SKM-1 (cell line): ENCODE measurements around the gene PXDN.

ENCODE experiments used
- DNase-seq: peaks from one replicate; lab custom pipeline; 2025; ENCODE audit not compliant: unreplicated experiment; lab: John Stamatoyannopoulos, UW

PXDN gene

GRCh38 chr2:1673160-1673944, 71.0 kb downstream of the PXDN start:
- no peak for DNase-seq

- DNase-seq: no peak
These were observed 71.6 kb downstream of the PXDN start for GRCh38 chr2:1672738-1673137.

DNA sequence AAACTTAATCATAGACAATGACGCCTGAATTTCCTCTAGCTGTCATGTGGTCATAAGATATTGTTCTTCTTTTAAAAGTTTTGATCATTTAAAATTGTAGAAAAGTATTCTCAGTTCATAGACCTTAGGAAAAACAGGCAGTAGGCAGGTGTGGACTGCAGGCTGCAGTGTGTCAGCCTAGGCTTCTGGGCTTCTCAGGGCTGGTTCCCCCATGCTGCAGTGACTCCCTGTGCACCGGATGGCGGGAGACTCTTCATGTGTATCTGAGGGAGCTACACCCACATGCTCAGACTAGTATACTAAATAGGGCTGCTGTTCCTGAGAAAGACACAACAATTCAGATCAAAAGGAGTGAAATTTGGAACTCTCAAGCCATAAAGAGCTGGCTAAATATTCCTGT, 72.4 kb downstream of the PXDN start:
- no peak for DNase-seq

GRCh38 chr2:1670636-1671035, 73.7 kb downstream of the PXDN start:
- DNase-seq: no peak

GRCh38 chr2:1665761-1666505, 78.4 kb downstream of the PXDN start:
- DNase-seq: no peak

DNA sequence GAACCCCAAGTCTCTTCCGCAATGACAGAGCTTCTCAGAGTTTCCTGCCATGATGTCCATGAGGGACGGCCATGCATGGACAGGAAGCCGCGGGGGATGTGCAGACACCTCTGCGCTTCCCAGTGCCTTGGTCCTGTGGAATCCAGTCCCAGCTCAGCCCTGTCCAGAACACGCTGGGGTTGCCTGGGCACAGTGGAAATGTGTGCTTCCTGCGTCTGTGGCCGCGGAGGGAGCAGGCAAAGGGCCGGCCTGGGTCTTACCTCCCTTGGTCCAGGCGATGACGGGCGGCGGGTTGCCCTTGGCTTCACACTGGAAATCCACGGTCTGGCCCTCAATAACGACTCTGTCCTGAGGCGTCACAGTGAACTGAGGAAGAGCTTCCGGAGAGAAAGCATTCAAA, 79.6 kb downstream of the PXDN start:
- no peak for DNase-seq

GRCh38 chr2:1664076-1664605, 80.2 kb downstream of the PXDN start:
- no peak for DNase-seq

DNA sequence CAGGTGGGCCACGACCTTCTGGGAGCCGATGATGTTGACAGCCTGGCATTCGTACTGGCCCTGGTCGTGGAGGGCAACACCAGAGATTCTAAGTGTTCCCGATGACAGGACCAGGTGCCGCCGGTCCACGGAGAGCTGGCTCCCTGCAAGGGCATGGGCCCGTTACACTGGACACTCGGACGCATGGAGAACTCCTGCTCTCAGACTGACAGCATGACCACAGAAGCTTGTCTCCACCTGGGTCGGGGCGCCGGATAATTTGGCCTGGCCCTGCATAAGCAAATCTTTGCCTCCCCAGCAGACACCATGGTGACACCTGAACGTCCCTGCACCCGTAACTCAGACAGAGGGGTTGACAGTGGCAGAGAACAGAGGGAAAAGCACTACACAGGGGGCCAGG, 80.7 kb downstream of the PXDN start:
- DNase-seq: no peak

GRCh38 chr2:1662606-1663180, 81.6 kb downstream of the PXDN start:
- no peak for DNase-seq

GRCh38 chr2:1661891-1662605, 82.3 kb downstream of the PXDN start:
- DNase-seq: no peak

GRCh38 chr2:1660656-1661640, 83.4 kb downstream of the PXDN start:
- DNase-seq: no peak

DNA sequence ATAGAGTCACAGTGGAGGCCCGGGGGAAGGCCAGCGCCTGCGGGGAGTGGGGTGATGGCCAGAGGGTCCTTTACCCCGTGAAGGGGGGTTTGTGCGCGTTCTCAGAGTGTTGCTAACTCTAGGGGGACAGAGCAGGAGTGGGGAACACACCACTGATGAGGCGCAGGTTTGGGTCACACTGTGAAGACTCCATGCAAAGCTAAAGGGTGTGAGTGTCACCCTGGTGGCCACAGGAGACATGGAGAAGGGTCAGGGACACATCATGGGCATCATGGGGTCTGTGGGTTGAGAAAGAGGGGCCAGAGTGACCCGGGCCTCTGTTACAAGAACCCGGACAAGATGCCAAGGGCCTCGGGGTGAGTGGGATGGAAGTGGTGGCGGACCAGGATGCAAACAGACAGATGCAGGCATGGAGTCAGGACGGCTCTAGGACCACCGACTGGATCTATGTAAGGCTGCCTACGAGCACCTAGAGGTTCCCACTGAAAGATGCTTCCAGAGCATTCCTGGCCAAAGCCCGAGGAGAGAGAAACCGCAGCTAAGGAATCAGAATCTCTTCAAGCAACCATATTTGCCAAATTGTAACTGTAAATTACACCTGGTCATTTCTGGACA, 84.3 kb downstream of the PXDN start:
- no peak for DNase-seq

- DNase-seq: no peak
These were observed 85.7 kb downstream of the PXDN start for GRCh38 chr2:1658394-1659151.

- DNase-seq: no peak
These were observed 87.1 kb downstream of the PXDN start for GRCh38 chr2:1656961-1657841.

DNA sequence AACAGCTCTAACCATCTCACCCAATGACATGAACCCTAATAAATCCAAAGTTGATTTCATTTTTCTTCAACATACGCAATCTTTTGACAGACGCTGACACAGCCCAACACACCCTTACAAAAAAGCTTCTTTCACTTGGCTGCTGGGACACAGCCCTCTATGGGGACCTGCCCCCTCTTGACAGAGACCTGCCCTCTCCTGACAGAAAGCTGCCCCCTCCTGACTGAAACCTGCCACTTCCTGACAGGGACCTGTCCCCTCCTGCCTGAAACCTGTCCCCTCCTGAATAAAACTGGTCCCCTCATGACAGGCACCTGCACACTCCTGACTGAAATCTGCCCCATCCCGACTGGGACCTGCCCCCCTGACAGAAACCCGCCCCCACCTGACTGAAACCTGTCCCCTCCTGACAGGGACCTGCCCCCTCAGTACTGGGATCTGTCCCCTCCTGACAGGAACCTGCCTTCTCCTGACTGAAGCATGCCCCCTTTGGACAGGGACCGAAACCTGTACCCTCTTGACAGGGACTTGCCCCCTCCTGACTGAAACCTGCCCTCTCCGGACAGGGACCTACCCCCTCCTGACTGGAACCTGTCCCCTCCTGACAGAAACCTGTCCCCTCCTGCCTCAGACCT, 87.9 kb downstream of the PXDN start:
- DNase-seq: no peak

DNA sequence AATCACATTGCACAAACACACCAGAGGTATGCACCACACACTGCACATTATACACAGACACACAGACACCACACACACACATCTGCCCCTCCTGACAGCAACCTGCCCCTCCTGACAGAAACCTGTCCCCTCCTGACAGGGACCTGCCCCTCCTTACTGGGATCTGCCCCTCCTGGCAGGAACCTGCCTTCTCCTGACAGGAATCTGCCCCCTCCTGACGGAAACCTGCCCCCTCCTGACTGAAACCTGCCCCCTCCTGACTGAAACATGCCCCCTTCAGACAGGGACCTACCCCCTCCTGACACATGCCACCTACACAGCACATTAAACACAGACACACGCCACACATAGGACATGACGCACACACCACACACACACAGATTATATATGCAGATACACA, 88.9 kb downstream of the PXDN start:
- DNase-seq: no peak

- no peak for DNase-seq
These were observed 89.5 kb downstream of the PXDN start for GRCh38 chr2:1654696-1655374.
